CD4-positive, alpha-beta T cell treated with Interleukin-17A for 1 hour (primary cell): ENCODE results near the gene SHISAL2A.

Experiments
- DNase-seq: peaks from one replicate; pipeline ENCODE4 v3.0.0-alpha.2; 2020

SHISAL2A gene

DNA sequence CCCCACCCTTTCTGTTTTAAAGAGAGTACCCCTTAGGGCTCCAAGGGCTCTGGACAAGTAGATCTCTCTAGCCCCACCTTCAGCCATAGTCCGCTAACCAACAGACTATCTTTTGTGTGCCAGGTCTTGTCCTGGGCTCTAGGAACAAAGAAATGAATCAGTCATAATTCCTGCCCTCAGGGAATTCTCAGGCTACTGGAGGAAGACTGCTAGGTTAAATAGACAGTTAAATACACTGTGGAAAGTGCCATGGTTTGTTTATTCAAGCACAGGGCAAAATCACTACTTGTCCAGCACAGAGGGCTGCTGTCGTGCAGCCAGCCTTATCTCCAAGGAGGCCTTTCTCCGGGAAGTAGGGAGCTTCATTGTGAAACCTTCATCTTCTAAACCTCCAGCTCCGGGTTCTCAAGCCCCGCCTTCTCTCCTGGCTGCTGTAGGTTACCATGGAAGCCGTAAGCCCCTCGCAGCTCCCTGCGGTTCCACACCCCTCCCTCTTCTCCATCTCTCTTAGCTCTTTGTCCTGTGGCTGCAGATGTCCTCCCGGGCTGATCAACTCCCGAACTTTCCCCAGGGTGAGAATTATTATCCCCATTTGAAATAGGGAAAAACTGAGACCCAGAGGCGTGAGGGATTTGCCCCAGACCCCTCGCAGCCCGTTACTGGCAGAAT is 29.8 kb downstream of the SHISAL2A start:
- DNase-seq, result no peak

GRCh38 chr1:52663716-52664115 is 30.7 kb downstream of the SHISAL2A start:
- no peak for DNase-seq

- no peak for DNase-seq
Measured at GRCh38 chr1:52665006-52665941, 32.3 kb downstream of the SHISAL2A start.

GRCh38 chr1:52667290-52667689 is 34.3 kb downstream of the SHISAL2A start:
- no peak for DNase-seq

GRCh38 chr1:52667984-52668383 is 35.0 kb downstream of the SHISAL2A start:
- no peak for DNase-seq

DNA sequence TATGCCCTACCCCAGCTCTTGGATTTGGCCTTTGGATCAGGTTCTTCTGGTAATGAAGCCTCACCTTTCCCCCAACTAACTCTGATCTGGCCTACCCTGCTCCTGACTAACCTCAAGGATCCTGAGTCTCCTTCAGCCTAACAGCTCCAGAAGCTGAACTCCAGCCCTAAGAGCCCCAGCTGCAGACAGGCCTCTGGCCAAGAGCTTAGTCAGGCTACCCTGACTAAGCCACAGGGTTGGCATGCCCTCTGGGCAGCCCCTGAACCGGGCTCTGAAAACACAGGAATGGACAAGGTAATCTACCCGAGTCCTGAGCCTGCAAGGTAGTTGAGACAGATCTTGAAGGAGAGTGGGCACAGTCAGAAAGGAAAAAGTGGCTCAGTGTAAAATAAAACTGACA is 35.7 kb downstream of the SHISAL2A start:
- DNase-seq, result no peak

DNA sequence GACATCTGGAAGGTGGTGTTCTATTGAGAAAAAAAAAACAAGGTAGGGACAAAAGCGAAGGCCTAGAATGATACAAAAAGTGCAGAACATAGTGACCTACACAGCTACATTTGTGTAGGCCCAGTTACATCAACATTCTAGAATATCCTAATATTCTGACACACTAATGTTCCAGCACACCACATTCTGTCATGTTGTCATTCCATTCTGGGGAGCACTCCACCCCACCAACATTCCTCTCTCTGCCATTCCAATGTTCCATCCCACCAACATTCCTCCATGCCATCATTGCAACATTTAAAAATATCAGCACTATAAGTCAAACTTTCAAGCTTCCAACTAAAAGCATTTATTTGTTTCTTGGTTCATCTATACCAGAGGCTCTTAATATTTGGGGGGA is 36.7 kb downstream of the SHISAL2A start:
- no peak for DNase-seq

DNA sequence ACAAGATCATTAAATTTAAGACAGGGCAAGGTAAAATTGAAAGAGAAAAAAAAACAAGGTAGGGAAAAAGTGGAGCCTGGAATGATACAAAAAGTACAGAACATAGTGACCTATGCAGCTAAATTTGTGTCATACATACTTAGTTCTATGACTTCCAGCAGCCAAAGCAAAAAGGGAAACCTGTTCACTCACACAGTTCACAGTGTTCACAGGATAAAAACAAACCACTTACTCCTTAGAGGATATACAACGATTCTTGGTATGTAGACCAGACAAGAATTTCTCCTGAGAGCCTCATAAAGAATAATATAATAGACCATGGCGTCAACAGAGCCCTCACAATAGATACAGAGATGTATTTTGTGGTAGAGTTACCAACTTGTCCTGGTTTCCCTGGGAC is 37.6 kb downstream of the SHISAL2A start:
- DNase-seq, result no peak

DNA sequence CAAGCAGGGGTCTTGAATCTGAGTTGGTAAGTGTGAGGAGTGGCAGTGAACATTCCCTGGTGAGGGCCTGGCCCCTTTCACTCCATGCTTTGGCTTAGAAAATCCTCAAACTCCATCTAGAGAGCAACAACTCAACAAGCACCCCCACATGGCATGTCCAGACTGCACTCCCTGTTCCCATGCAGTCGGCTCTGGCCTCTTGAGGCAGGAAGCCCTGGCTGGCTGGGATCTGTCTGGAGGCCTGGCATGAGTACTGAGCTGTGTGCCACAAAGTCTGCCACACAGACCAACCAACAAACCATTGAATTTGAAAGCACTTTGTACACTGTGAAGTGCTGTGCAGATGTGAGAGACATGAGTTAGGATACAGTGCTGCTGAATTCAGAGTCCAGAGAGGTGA is 40.0 kb downstream of the SHISAL2A start:
- no peak for DNase-seq

- DNase-seq, result no peak
Measured at GRCh38 chr1:52673513-52673912, 40.5 kb downstream of the SHISAL2A start.

DNA sequence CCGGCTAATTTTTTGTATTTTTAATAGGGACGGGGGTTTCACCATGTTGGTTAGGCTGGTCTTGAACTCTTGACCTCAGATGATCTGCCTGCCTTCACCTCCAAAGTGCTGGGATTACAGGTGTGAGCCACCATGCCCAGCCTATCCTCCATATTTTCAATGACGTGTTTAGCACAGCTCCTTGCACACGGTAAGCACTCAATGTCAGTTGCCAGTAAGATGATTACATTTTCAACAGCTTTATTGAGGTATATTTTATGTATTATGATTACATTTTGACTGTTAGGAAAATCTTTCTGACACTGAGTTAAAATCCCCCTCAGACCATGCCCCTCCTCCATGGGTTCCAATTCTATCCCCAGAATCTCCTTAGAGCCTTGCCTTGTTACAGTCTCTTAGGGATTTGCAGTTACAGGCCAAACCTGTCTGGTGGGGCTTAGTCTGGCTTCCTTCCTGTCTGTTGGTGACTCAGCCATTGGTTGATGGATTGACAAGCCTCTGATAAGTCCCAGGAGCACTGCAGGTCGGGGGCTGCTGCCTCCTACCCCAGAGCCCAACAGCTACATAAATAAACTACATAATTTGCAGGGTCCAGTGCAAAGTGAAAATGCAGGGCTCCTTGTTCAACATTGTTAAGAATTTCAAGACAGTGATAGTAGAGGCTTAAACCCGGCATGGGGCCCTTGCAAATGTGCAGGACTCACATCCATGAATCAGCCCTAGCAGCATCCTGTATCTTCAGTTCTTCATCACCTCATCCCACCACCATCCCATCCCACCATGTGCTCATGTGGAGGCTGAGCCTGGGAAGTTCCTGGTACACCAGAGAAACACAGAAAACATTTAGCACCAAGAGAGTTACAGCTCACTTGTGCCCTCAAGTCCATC is 41.8 kb downstream of the SHISAL2A start:
- DNase-seq, result no peak

DNA sequence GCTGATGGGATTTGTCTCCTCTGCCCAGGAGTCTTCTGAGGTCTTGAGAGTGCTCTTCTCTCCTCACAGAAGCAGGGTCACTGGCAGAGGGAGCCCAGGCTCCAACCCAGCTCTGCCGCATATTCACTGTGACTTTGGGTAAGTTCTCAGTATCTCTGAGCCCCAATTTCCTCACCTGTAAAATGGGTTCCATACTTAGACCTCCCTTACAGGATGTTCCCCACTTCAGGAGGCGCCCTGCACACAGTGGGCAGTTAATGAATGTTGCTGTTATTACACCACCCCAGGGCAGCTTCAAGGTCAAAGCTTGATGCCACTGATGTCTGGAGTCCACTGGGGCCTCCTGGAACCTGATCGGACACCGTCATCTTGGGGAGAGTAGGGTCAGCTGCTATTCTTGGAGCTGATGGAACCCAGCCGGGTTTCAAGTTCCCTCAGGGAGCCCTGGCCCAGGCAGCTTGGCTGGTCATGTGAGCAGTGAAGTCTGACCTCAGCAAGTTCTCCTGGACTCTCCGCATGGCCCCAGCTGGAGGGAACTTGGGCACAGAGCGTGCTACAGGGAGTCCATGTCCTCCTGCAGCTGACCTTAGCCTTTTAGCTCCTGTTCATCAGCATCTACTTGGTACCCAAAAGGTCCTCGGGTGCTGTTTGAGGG is 43.4 kb downstream of the SHISAL2A start:
- no peak for DNase-seq

GRCh38 chr1:52677076-52677806 is 44.3 kb downstream of the SHISAL2A start:
- DNase-seq, result no peak

DNA sequence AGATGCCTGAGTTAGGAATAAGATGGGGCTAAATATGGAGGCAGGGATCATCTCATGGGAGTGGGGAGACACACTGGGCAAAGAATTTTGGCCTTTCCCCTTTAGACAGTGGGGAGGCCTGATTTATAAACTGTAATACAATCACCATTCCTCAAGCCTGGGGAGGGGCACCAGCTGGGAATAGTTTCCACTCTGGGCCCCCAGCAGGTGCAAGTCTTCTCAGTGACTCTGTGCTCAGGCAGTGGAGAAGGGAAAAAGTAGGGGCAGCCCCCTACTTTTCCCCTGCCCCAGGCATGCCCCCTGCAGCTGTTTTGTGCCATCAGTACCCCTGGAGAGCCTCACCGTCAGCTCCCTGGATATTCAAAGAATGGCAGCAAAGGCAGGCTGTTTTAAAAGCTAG is 46.1 kb downstream of the SHISAL2A start:
- DNase-seq, result no peak

GRCh38 chr1:52679498-52679897 is 46.5 kb downstream of the SHISAL2A start:
- no peak for DNase-seq

- no peak for DNase-seq
Measured at GRCh38 chr1:52680353-52680752, 47.4 kb downstream of the SHISAL2A start.

DNA sequence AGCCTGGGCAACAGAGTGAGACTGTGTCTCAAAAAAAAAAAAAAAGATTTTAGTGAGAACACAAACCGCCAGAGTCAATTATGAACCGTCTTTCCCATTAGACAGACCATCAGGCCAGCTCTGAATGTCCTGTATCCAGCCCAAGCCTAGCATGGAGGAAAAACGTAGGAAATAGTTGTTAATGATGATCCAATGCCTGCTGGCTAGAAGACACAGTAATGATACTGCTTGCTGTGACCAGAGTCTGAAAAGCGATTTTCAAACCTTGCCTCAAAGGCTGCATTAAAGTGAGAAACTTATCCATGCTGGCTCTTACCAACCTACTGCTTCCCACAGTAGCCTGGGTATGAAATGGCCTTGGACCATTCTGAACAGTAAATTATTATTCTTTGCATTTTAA is 48.2 kb downstream of the SHISAL2A start:
- DNase-seq, result no peak

DNA sequence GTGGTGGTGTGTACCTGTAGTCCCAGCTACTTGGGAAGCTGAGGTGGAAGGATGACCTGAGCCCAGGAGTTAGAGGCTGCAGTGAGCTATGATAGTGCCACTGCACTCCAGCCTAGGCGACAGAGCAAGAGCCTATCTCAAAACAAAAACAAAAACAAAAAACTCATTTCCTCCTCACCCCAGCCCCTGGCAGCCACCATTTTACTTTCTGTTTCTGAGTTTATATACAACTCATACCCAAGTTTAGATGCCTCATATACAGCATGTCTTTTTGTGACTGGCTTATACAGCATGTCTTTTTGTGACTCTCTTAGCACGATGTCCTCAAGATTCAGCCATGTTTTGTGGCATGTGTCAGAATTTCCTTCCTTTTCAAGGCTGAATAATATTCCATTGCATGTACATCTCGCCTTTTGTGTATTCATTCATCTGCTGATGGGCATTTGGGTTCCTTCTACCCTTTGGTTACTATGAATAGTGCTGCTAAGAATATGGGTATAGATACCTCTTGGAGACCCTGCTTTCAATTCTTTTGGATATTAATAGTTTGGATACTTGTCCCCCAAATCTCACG is 50.5 kb downstream of the SHISAL2A start:
- no peak for DNase-seq

DNA sequence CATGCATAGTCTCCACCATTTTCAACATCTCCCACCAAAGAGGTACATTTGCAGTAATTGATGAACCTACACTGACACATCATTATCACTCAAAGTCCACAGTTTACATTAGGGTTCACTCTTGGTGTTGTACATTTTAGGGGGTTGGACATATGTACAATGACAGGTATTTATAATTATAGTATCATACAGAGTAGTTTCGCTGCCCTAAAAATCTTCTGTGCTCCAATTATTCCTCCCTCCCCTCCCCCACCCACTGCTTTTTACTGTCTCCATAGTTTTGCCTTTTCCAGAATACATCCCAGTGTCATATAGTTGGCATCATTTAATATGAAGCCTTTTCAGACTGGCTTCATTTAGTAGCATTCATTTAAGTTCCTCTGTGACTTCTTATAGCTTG is 51.6 kb downstream of the SHISAL2A start:
- DNase-seq, result no peak

DNA sequence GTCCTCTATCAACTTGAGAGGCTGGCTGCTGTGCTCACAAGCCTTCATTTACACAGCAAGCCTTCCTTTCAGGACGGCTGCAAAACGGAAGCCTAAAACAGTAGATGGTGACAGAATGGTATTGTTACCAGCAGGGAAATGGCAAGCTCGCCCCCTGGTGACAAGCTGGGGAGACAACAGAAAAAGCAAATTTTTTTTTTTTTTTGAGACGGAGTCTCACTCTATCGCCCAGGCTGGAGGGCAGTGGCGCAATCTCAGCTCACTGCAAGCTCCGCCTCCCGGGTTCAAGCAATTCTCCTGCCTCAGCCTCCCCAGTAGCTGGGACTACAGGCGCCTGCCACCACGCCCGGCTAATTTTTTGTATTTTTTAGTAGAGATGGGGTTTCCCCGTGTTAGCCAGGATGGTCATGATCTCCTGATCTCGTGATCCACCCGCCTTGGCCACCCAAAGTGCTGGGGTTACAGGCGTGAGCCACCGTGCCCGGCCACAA is 53.3 kb downstream of the SHISAL2A start:
- DNase-seq, result peak; percentile 85

- DNase-seq, result no peak
Measured at GRCh38 chr1:52686830-52687229, 53.9 kb downstream of the SHISAL2A start.
